Measurements from ENCODE around the gene ZC3H10.
"Not testable (repeated sequence)": the region's sequence is repeated elsewhere in the genome, so short reads cannot be mapped to it uniquely, and the experiment has no call there.

Gene ZC3H10, protein sequence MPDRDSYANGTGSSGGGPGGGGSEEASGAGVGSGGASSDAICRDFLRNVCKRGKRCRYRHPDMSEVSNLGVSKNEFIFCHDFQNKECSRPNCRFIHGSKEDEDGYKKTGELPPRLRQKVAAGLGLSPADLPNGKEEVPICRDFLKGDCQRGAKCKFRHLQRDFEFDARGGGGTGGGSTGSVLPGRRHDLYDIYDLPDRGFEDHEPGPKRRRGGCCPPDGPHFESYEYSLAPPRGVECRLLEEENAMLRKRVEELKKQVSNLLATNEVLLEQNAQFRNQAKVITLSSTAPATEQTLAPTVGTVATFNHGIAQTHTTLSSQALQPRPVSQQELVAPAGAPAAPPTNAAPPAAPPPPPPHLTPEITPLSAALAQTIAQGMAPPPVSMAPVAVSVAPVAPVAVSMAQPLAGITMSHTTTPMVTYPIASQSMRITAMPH

GRCh38 chr12:56117778-56118687 lies at the start of gene ZC3H10:
ZC3H10 (plus strand) TSS chr12:56118266; CDS start chr12:56120563, 2,297 bp downstream.
- ATAC-seq = peak; percentile 87 to 90

DNA sequence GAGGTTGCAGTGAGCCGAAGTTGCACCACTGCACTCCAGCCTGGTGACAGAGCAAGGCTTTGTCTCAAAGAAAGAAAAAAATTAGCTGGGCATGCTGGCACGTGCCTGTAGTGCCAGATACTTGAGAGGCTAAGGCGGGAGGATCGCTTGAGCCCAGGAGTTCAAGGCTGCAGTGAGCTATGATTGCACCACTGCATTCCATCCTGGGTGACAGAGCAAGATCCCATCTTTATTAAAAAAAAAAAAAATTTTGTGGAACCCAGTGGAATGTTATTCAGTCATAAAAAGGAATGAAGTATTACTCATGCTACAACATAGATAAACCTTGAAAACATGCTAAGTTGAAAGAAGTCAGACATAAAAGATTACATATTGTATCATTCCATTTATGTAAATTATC lies 46.4 kb upstream of the ZC3H10 start:
- ATAC-seq = no peak

- ATAC-seq = no peak
These were observed 43.7 kb upstream of the ZC3H10 start for GRCh38 chr12:56074396-56074795.

DNA sequence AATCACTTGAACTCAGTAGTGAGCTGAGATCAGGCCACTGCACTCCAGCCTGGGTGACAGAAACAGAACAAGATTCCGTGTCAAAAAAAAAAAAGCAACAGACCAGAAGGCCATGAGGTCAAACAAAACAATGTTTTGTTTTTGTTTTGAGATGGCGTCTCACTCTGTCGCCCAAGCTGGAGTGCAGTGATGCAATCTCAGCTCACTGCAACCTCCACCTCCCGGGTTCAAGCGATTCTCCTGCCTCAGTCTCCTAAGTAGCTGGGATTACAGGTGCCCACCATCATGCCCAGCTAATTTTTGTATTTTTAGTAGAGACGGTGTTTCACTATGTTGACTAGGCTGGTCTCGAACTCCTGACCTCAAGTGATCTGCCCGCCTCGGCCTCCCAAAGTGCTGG lies 40.1 kb upstream of the ZC3H10 start:
- ATAC-seq = not testable (repeated sequence)

GRCh38 chr12:56078427-56078826 lies 39.6 kb upstream of the ZC3H10 start:
- no peak for ATAC-seq

DNA sequence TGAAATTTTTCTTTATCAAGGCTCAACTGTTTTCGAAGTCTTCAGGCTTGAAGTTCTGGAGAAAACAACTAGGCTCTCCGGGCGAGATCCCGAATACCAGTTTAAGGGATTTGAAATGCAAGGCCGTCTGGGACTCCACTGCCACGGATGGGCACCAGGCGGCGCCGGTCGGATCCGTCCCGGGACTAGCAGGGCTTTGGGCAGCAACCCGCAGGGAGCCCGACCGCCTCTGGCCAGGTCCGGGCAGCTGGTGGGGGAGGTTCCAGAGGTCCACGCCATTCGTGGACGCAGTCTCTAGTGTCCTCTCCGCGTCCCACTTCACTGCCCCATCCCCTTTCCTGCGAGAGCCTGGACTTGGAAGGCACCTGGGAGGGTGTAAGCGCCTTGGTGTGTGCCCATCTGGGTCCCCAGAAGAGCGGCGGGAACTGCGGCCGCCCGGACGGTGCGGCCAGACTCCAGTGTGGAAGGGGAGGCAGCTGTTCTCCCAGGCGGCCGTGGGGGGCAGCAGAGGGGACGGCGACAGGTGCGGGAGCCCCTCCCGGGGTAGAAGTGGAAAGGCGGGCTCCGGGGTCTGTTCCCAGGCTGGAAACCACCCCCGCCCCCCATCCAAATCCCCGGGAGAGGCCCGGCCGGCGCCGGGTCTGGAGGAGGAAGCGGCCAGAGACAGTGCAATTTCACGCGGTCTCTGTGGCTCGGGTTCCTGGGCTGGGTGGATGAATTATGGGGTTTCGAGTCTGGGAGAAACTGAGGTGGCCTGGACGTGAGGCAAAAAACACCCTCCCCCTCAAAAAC lies 38.9 kb upstream of the ZC3H10 start:
- ATAC-seq = peak; percentile 60 to 63

- peak; percentile 77 to 86 for ATAC-seq
These were observed 38.1 kb upstream of the ZC3H10 start, which contains the start of gene ERBB3 for GRCh38 chr12:56079723-56080555. ERBB3 (plus strand) TSS chr12:56080165; CDS start chr12:56080301, 136 bp downstream.

DNA sequence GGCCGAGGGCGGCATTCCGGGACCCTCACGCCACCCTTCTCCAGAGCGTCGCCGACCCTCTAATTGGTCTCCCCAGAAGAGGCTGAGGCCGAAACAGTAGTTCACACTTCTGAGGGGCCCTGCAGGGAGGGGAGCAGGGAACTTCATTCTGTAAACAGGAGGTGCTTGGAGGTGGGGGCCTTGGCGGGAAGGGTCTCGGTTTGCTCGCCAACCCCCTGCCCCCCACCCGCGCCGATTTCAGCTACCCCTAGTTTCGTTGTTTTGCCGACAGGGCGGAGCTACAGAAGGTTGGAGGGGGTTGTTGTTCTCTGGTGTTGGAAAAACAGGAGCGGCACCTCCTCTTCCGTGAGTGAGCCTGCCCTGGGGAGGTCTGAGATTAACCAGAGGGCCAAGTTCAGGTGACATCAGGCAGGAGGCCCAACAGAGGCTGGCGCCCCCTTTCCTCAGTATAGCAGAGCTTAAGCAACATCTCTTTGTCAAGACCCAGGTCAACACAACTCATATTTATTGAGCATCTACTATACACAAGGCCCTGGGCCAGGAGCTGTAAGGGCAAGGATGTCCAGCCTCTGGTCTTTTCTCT lies 37.4 kb upstream of the ZC3H10 start:
- ATAC-seq = no peak

DNA sequence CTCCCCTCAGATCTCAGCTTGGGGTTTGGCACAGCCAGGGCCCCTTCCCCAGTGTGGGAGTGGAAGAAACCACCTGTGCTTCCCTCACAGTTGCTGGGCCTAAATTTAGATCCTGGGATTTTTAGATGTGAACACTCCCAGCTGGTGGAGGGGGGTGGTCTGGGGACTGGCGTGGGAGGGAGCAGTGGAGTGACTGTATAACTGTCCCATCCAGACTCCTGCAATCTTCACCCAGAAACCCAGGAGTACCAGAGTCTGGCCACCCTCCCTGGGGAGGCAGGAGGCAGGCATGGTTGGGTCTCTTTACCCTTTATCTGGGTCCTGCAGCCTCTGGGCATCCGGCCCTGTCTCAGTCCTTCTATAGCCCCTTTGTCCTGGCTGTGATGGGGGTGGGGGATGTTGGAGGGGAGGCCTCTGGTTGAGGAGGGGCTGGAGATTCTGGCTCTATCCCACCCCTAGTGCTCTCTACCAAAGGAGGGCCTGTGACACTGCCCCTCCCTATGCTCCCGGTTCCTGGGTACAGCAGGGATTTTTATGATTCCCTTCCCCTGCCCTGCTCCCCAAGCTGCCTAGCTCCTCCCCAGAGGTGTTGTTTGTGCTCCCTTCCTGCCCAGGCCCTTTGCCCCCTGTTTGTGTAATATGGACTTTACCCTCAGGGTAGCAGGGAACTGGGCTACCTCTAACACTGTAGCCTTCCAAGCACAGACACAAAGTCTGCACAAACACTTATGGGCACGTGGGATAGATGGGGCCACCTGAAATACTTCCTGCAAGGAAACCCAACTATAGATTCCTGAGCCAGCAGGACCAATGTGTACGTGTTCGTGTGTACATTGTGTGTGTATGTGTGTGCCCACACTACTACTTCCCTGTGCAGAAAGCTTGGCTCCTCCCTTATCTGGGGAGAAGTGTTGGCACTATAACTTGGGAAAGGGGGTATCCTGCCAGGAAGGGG lies 36.4 kb upstream of the ZC3H10 start:
- ATAC-seq = no peak

GRCh38 chr12:56082382-56082781 lies 35.7 kb upstream of the ZC3H10 start:
- ATAC-seq = no peak

- no peak for ATAC-seq
These were observed 35.1 kb upstream of the ZC3H10 start for GRCh38 chr12:56082967-56083366.

GRCh38 chr12:56084958-56085543 lies 33.0 kb upstream of the ZC3H10 start:
- peak in 1 of 2 donors; percentile 49 for ATAC-seq

DNA sequence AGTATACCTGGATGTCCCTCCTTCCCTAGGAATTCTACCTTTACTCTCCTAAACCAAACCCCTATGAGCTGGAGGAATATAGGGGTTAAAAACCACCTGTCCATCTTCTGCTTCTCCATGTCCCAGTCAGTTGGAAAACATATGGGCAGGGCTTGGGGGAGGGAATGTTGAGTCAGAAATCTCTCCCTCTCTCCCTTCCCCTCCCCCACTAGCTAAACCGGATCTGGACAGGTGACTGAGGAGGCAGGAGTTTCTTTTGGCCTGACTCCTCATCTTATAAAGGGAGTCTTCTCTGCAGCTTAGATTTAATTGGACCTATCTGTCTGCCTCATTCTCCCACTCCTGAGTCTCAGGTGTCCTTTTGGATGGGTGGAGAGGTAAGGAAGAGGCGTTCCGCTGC lies 32.0 kb upstream of the ZC3H10 start:
- ATAC-seq = no peak

DNA sequence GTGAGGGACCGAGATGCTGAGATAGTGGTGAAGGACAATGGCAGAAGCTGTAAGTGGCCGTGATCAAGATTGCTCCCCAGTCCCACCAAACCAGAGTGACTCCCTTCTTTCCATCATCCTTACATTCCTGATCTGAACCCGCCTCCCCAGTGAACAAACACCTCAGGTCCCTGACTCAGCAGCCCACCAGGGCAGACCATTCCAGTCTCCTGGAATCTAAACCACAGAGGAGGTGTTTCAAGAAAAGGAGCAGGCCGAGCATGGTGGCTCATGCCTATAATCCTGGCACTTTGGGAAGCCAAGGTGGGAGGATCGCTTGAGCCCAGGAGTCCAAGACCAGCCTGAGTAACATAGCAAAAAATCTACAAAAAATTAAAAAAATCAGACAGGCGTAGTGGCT lies 31.5 kb upstream of the ZC3H10 start:
- ATAC-seq = no peak

GRCh38 chr12:56087220-56087619 lies 30.8 kb upstream of the ZC3H10 start:
- ATAC-seq = no peak

GRCh38 chr12:56097738-56098137 lies 20.3 kb upstream of the ZC3H10 start:
- no peak for ATAC-seq

- ATAC-seq = no peak
These were observed 19.5 kb upstream of the ZC3H10 start for GRCh38 chr12:56098592-56098991.

GRCh38 chr12:56099787-56100186 lies 18.3 kb upstream of the ZC3H10 start:
- no peak for ATAC-seq

- ATAC-seq = no peak
These were observed 17.0 kb upstream of the ZC3H10 start for GRCh38 chr12:56101045-56101444.

GRCh38 chr12:56102683-56103065 lies 15.4 kb upstream of the ZC3H10 start:
- ATAC-seq = no peak
